AG09309 (cell line): ENCODE data around the gene ACP7.

ENCODE experiments used
- DNase-seq: peaks from one replicate; pipeline ENCODE4 v3.0.0-alpha.2; 2010; ENCODE audit warnings: low read depth
- H3K4me3 ChIP-seq: 2 replicates; pipeline ENCODE4 v1.5.1; 2011; ENCODE audit warnings: mild to moderate bottlenecking, low read depth, low read length, moderate library complexity; ENCODE audit not compliant: control insufficient read depth
- CTCF ChIP-seq: IDR thresholded peaks from 2 replicates; pipeline ENCODE4 v1.5.1; 2011; ENCODE audit warnings: mild to moderate bottlenecking, low read depth, low read length, inconsistent platforms; ENCODE audit not compliant: insufficient read depth, control insufficient read depth; ENCODE audit errors: missing control alignments

Gene ACP7

GRCh38 chr19:39104186-39104596, 20.0 kb downstream of the ACP7 start:
- no peak for DNase-seq
- no peak for TF ChIP-seq CTCF

GRCh38 chr19:39106194-39106593, 22.0 kb downstream of the ACP7 start:
- H3K4me3 ChIP-seq: no peak overlapping the region
- no peak for TF ChIP-seq CTCF
- no peak for DNase-seq

More at GRCh38 chr19:39104186-39104596, 20.0 kb downstream of the ACP7 start:
- H3K4me3 ChIP-seq: no peak overlapping the region

GRCh38 chr19:39109641-39110040, 25.5 kb downstream of the ACP7 start:
- no peak for DNase-seq
- H3K4me3 ChIP-seq: no peak overlapping the region
- TF ChIP-seq CTCF: no peak

- no peak for DNase-seq
- peak; percentile 81 for TF ChIP-seq CTCF
- no peak overlapping the region for H3K4me3 ChIP-seq
Observed at GRCh38 chr19:39110263-39110967, 26.2 kb downstream of the ACP7 start.

- no peak for TF ChIP-seq CTCF
- H3K4me3 ChIP-seq: no peak overlapping the region
- DNase-seq: no peak
Observed at GRCh38 chr19:39111593-39112199, 27.5 kb downstream of the ACP7 start.

- no peak for TF ChIP-seq CTCF
- H3K4me3 ChIP-seq: no peak overlapping the region
- DNase-seq: no peak
Observed at GRCh38 chr19:39112338-39112890, 28.2 kb downstream of the ACP7 start.

- no peak for TF ChIP-seq CTCF
- no peak overlapping the region for H3K4me3 ChIP-seq
- no peak for DNase-seq
Observed at GRCh38 chr19:39113199-39113598, 29.0 kb downstream of the ACP7 start.
